ENCODE data around the gene CNN2.

DNA sequence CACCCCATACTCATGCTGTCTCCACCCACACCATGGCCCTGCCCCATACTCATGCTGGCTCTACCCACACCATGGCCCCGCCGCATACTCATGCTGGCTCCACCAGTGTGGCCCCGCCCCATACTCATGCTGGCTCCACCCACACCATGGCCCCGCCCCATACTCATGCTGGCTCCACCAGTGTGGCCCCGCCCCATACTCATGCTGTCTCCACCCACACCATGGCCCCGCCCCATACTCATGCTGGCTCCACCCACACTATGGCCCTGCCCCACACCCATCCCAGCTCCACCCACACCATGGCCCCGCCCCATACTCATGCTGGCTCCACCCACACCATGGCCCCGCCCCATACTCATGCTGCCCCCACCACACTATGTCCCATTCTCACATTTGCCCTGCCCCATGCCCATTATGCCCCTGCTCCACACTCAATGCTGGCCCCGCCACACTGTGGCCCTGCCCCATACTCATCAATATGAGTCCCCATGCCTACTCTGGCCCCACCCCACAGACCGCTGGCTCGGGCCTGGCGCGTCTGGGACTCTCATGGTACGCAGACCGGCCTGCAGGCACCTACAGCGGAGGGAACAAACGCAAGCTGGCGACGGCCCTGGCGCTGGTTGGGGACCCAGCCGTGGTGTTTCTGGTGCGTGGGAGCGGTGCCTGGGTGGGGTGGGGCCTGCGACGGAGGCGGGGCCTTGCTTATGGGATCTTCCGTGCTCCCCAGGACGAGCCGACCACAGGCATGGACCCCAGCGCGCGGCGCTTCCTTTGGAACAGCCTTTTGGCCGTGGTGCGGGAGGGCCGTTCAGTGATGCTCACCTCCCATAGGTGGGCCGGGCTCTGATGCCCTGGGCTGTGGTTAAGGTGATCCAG is 36.9 kb downstream of the CNN2 start:
- TF ChIP-seq, protein P1, sequence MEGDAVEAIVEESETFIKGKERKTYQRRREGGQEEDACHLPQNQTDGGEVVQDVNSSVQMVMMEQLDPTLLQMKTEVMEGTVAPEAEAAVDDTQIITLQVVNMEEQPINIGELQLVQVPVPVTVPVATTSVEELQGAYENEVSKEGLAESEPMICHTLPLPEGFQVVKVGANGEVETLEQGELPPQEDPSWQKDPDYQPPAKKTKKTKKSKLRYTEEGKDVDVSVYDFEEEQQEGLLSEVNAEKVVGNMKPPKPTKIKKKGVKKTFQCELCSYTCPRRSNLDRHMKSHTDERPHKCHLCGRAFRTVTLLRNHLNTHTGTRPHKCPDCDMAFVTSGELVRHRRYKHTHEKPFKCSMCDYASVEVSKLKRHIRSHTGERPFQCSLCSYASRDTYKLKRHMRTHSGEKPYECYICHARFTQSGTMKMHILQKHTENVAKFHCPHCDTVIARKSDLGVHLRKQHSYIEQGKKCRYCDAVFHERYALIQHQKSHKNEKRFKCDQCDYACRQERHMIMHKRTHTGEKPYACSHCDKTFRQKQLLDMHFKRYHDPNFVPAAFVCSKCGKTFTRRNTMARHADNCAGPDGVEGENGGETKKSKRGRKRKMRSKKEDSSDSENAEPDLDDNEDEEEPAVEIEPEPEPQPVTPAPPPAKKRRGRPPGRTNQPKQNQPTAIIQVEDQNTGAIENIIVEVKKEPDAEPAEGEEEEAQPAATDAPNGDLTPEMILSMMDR (IDR thresholded peaks at IDR 0.05) = no peak
- TF ChIP-seq POLR2A (IDR thresholded peaks at IDR 0.05) = no peak
